HCT116 (cell line): ENCODE data around the gene CHST11. TPM values are rescaled to one million over a fixed set of nuclear protein-coding genes. Genes with fewer than 3 reads are reported as not detected.

Experiments
- ATAC-seq: fragments of 200-7000 bp; cut with Tn5 transposase; 2 replicates; pipeline ENCODE4 v1.9.1; 2020; ENCODE audit warnings: mild to moderate bottlenecking, moderate library complexity
- BruUV-seq: library from RNA; stranded (reverse); fragments of 400-500 nt; replicated peaks from 2 replicates; lab custom pipeline; 2021; lab: Mats Ljungman, UMichigan
- CTCF ChIA-PET: fragments of 300-600 bp; sonication (Branson Sonifier 250); formaldehyde crosslinking; loops from one replicate; lab custom pipeline; 2021; ENCODE audit warnings: antibody characterized with exemption; lab: Charles Lee
- POLR2A ChIA-PET: fragments of 300-600, 350-600 bp; sonication (Branson Sonifier 250); formaldehyde crosslinking; loops from one replicate; lab custom pipeline; 2021; ENCODE audit warnings: antibody characterized with exemption; lab: Charles Lee
- RAD21 ChIA-PET, 2 experiments: fragments of 300-600 bp; sonication (Branson Sonifier 250); formaldehyde crosslinking; loops; one replicate each; lab custom pipeline; 2023; ENCODE audit warnings: low total read pairs in 2 of 2; ENCODE audit not compliant: uncharacterized antibody in 2 of 2, unreplicated experiment in 2 of 2, low non-redundant PET in 1 of 2; lab: Charles Lee
- DNase-seq: peaks from one replicate; pipeline ENCODE4 v3.0.0-alpha.2; 2010; ENCODE audit warnings: low read depth, low spot score
- H2AFZ ChIP-seq: fragments of 200-600 bp; shearing (Covaris generic), sonication (generic); 2 replicates; pipeline ENCODE4 v1.6.1; 2017; ENCODE audit warnings: low read depth, mixed run types, mixed read lengths, antibody characterized with exemption, low read length; ENCODE audit not compliant: poor library complexity, severe bottlenecking
- H3K27ac ChIP-seq: 2 replicates; pipeline ENCODE4 v1.5.1; 2012; ENCODE audit warnings: low read depth, low read length
- H3K27me3 ChIP-seq: fragments of 200-600 bp; sonication (generic); 2 replicates; pipeline ENCODE4 v1.6.1; 2016; ENCODE audit warnings: mixed run types, low read length, mixed read lengths; ENCODE audit not compliant: insufficient read depth
- H3K36me3 ChIP-seq, 2 experiments: fragments of 200-500 bp in 1 of 2; fragments of 200-600 bp in 1 of 2; sonication (Bioruptor generic) in 1 of 2; sonication (generic) in 1 of 2; 2 replicates each; pipeline versions ENCODE4 v1.5.1 to v1.6.1; 2014 to 2016; ENCODE audit warnings: low read length in 2 of 2, inconsistent platforms in 1 of 2, mixed read lengths in 1 of 2, mixed run types in 1 of 2; ENCODE audit not compliant: insufficient read depth in 2 of 2, control insufficient read depth in 1 of 2
- H3K4me1 ChIP-seq, 2 experiments: fragments of 200-600 bp in 1 of 2; sonication (generic) in 1 of 2; 2 replicates each; pipeline versions ENCODE4 v1.5.1 to v1.6.1; 2012 to 2017; ENCODE audit warnings: low read length in 2 of 2, inconsistent platforms in 1 of 2, mild to moderate bottlenecking in 1 of 2, mixed read lengths in 1 of 2, mixed run types in 1 of 2, moderate library complexity in 1 of 2; ENCODE audit not compliant: insufficient read depth in 2 of 2, control insufficient read depth in 1 of 2
- H3K4me2 ChIP-seq: fragments of 200-600 bp; sonication (generic); 2 replicates; pipeline ENCODE4 v1.6.1; 2017; ENCODE audit warnings: mixed run types, low read length, mixed read lengths
- H3K4me3 ChIP-seq, 2 experiments: fragments of 200-600 bp in 1 of 2; sonication (generic) in 1 of 2; replicated peaks in 1 of 2; 2 replicates each; pipeline ENCODE4 v1.5.1; 2011 to 2016; ENCODE audit warnings: low read length in 2 of 2, control low read depth in 1 of 2, low read depth in 1 of 2, mild to moderate bottlenecking in 1 of 2, mixed read lengths in 1 of 2, mixed run types in 1 of 2
- H3K79me2 ChIP-seq: fragments of 200-600 bp; sonication (generic); 2 replicates; pipeline ENCODE4 v1.6.1; 2017; ENCODE audit warnings: mild to moderate bottlenecking, mixed run types, low read length, moderate library complexity, mixed read lengths; ENCODE audit not compliant: insufficient read depth
- H3K9ac ChIP-seq: fragments of 200-600 bp; sonication (generic); 2 replicates; pipeline ENCODE4 v1.6.1; 2016; ENCODE audit warnings: low read length, mixed read lengths
- H3K9me2 ChIP-seq: fragments of 200-600 bp; sonication (generic), shearing (Covaris generic); 2 replicates; pipeline ENCODE4 v1.6.1; 2017; ENCODE audit warnings: mixed run types, mild to moderate bottlenecking, moderate library complexity; ENCODE audit not compliant: insufficient read depth
- H3K9me3 ChIP-seq, 2 experiments: fragments of 200-500 bp in 1 of 2; fragments of 200-600 bp in 1 of 2; sonication (Bioruptor generic) in 1 of 2; sonication (generic) in 1 of 2; 2 replicates each; pipeline ENCODE4 v1.6.1; 2014 to 2017; ENCODE audit warnings: low read length in 2 of 2, mixed read lengths in 2 of 2, inconsistent platforms in 1 of 2, low read depth in 1 of 2, mild to moderate bottlenecking in 1 of 2, mixed run types in 1 of 2, moderate library complexity in 1 of 2; ENCODE audit not compliant: control insufficient read depth in 1 of 2, insufficient read depth in 1 of 2
- H4K20me1 ChIP-seq: fragments of 200-600 bp; sonication (generic), shearing (Covaris generic); 2 replicates; pipeline ENCODE4 v1.6.1; 2017; ENCODE audit warnings: mixed run types, mild to moderate bottlenecking, moderate library complexity; ENCODE audit not compliant: insufficient read depth
- ATF3 ChIP-seq: IDR thresholded peaks from 2 replicates; pipeline ENCODE4 v1.6.1; 2012
- CBX3 ChIP-seq: IDR thresholded peaks from 2 replicates; pipeline ENCODE4 v1.6.1; 2012; ENCODE audit warnings: low read depth
- ELF1 ChIP-seq: IDR thresholded peaks from 2 replicates; pipeline ENCODE4 v1.6.1; 2012; ENCODE audit warnings: low read depth, borderline replicate concordance
- EZH2 ChIP-seq: fragments of 200-600 bp; sonication (generic); IDR thresholded peaks from 2 replicates; pipeline ENCODE4 v1.6.1; 2017; ENCODE audit warnings: antibody characterized with exemption, mixed run types
- EZH2phosphoT487 ChIP-seq: fragments of 200-600 bp; IDR thresholded peaks from 2 replicates; pipeline ENCODE4 v1.6.1; 2018; ENCODE audit warnings: antibody characterized with exemption, borderline replicate concordance
- FOSL1 ChIP-seq: IDR thresholded peaks from 2 replicates; pipeline ENCODE4 v1.6.1; 2012; ENCODE audit warnings: low read depth
- JUND ChIP-seq: IDR thresholded peaks from 2 replicates; pipeline ENCODE4 v1.6.1; 2012
- POLR2A ChIP-seq: IDR thresholded peaks from 2 replicates; pipeline ENCODE4 v1.7.0; 2011; ENCODE audit warnings: borderline replicate concordance; ENCODE audit not compliant: insufficient read depth, insufficient read length; ENCODE audit errors: extremely low read depth
- POLR2AphosphoS5 ChIP-seq: IDR thresholded peaks from 2 replicates; pipeline ENCODE4 v1.6.1; 2011; ENCODE audit warnings: mild to moderate bottlenecking, low read depth, low read length, moderate library complexity
- REST ChIP-seq: IDR thresholded peaks from 2 replicates; pipeline ENCODE4 v1.6.1; 2012; ENCODE audit warnings: low read depth
- SIN3A ChIP-seq: IDR thresholded peaks from 2 replicates; pipeline ENCODE4 v1.6.1; 2012; ENCODE audit warnings: low read depth
- SP1 ChIP-seq: IDR thresholded peaks from 2 replicates; pipeline ENCODE4 v1.6.1; 2012; ENCODE audit warnings: low read depth
- SRF ChIP-seq: IDR thresholded peaks from 2 replicates; pipeline ENCODE4 v1.6.1; 2012; ENCODE audit warnings: low read depth
- YY1 ChIP-seq: IDR thresholded peaks from 2 replicates; pipeline ENCODE4 v1.6.1; 2011; ENCODE audit warnings: low read length, low read depth, moderate library complexity, mild to moderate bottlenecking; ENCODE audit not compliant: insufficient replicate concordance; ENCODE audit errors: extremely low read depth
- ZFX ChIP-seq: fragments of 450-650 bp; IDR thresholded peaks from 2 replicates; pipeline ENCODE4 v1.6.1; 2017
- ZNF274 ChIP-seq: fragments of 200-500 bp; sonication (Bioruptor generic); IDR thresholded peaks from 2 replicates; pipeline ENCODE4 v1.6.1; 2014; ENCODE audit warnings: mild to moderate bottlenecking, low read depth, low read length, inconsistent platforms
- intact Hi-C: fragments of 100-400 bp; cut with micrococcal nuclease; formaldehyde crosslinking; loops from 2 replicates; pipeline ENCODE4 v1.10.0; 2022
- total RNA-seq: library from RNA; stranded (reverse); gene quantifications from one replicate; pipeline ENCODE4 v1.2.1, GENCODE V29; 2021; ENCODE audit not compliant: unreplicated experiment

Gene CHST11
- total RNA-seq, 1 experiment from 2014 or later, result 10.1 TPM

DNA sequence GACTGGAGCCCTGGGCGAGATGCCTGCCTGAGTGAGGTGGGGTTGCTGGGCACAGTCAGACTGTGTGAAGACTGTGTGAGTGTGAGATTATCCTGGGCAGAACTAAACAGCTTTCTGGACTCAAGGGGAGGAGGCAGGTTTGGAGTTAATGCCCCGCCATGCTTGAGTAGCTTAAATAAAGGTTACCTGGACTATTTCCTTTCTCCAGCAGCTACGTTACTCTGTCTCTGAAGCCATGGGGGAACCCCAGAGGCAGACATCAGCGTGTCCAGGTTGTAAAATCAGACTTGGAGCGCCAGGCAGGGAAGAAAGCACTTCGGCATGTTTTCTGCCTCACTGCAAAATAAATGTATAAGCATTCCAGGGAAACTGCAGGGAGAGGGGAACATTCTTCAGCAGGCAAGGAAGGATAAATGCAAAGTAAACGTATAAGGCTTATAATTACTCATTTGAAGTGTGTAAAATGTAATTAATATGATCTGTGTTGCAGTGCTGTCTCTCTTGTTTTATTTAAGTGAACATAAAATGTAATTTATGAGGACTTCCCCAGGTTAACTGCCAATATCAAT lies 129.7 kb downstream of the CHST11 start:
- Histone ChIP-seq H2AFZ (no peak overlapping the region), H3K4me2 (no peak overlapping the region), H3K36me3 (no peaks in the 10 kb centered on the region), H4K20me1 (no peaks in the 10 kb centered on the region), H3K9ac (no peak overlapping the region)
- RAD21 ChIA-PET, result no interaction called here
- TF ChIP-seq JUND (no peak), FOSL1 (no peak)
- TF ChIP-seq, all 23 proteins: peak for 0
- Histone ChIP-seq H3K79me2 (no peaks in the 10 kb centered on the region), H3K9me2 (no peaks in the 10 kb centered on the region), H3K4me1 (peaks cover 14 to 56% of the 10 kb centered on the region in 2 experiments), H3K27ac (no peak overlapping the region), H3K4me3 (no peak overlapping the region), H3K9me3 (no peaks in the 10 kb centered on the region), H3K27me3 (no peaks in the 10 kb centered on the region)
- intact Hi-C loops, result no loop called here
- BruUV-seq, result no TSS peak
- ChIA-PET CTCF (no interaction called here), POLR2A (no interaction called here)
- ATAC-seq (no peak), DNase-seq (no peak)

DNA sequence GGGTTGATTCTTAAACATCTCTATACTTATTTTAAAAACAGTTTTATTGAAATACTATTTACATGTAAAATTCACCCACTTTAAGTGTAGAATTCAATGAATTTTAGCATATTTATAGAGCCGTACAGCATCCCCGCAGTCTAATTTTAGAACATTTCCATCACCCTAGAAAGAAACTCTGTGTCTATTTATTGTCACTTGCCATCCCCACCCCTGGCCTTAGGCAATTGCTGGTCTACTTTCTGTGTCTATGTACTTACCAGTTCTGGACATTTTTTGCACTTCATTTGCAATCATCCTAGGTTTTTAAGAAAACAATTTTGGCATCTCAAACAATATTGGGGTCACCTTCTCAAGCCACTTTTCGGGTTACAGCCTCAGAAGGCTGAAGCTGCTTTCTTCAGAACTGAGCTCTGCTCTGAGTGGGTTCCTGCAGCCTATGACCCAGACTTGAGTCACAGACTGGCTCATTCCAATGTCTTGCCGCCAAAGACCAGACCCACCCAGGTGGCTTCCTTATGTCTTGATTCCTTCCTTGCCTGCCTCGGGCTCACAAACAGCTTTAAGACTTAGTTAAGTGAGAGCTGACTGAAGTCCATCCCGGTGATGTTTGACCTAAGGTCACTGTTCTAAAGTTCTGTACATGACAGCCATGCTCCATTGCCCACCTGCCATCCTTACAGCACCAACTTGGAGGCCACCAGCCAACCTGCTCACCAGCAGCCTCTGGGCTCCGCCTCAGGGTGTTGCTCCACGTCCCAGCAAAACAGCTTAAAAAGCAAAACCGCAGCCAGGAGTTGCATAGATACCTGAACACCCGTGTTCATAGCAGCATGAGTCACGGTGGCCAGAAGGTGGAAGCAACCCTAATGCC lies 131.5 kb downstream of the CHST11 start:
- ChIA-PET POLR2A (interaction anchor here (1.8 kb wide), 1 partner anchor 16 kb away, joined by 7 read pairs; no protein-coding TSS in a partner anchor), RAD21 (interaction anchor here in 1 of 2 experiments (0.6 to 1.2 kb wide), 3 partner anchors 17 to 206 kb away, joined by 3 to 4 read pairs (median 3); no protein-coding TSS in a partner anchor), CTCF (no interaction called here)
- Histone ChIP-seq H3K9ac (peak overlapping the region; percentile 25), H4K20me1 (no peaks in the 10 kb centered on the region), H3K36me3 (no peaks in the 10 kb centered on the region), H3K9me2 (no peaks in the 10 kb centered on the region), H3K79me2 (no peaks in the 10 kb centered on the region), H3K4me3 (peak overlapping the region; percentile 27 to 40), H3K27me3 (no peaks in the 10 kb centered on the region), H3K4me2 (peak overlapping the region; percentile 74), H3K9me3 (no peaks in the 10 kb centered on the region), H2AFZ (no peak overlapping the region), H3K4me1 (peaks cover 16 to 64% of the 10 kb centered on the region in 2 experiments), H3K27ac (peak overlapping the region; percentile 54; the same call in 1 of the 2 replicates)
- DNase-seq, result peak; percentile 89
- no TSS peak for BruUV-seq
- intact Hi-C loops, result no loop called here
- ATAC-seq, result peak; percentile 88
- no peak for TF ChIP-seq YY1
- TF ChIP-seq ELF1, result no peak
- no peak for TF ChIP-seq REST
- peak; percentile 85 for TF ChIP-seq FOSL1
- no peak for TF ChIP-seq EZH2phosphoT487
- TF ChIP-seq SIN3A, result peak; percentile 66
- no peak for TF ChIP-seq POLR2A
- peak; percentile 73 for TF ChIP-seq JUND
- TF ChIP-seq ZNF274, result no peak
- peak; percentile 68 for TF ChIP-seq SP1
- TF ChIP-seq SRF, result peak; percentile 46; the same call in 1 of the 2 replicates
- TF ChIP-seq ZFX, result no peak
- no peak for TF ChIP-seq EZH2
- TF ChIP-seq POLR2AphosphoS5, result no peak
- TF ChIP-seq ATF3, result no peak
- TF ChIP-seq CBX3, result no peak; the same call in 1 of the 2 replicates
